Measurements from ENCODE around the gene LDLRAP1. TPM values are rescaled to one million over a fixed set of nuclear protein-coding genes. Genes with fewer than 3 reads are reported as not detected.

The LDLRAP1 gene
- total RNA-seq, 4 donors from 2014 or later: 7.3 to 18.1 (median 9.2) TPM

DNA sequence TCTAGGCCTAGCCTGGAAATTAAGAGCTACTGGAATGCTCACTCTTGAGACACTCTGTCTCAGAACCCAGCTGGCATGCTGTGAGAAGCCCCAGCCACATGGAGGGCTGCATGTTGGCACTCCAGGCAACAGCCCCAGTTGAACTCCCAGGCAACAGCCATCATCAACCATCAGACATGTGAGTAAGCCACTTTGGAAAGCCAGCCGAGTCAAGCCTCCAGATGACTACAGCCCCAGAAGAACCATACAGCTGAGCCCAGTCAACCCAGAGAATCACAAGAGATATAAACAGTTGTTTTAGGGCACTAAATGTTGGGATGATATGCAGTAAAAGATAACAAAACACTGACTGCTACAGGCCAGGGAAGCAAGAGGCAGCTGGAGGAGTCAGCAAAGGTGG is 55.5 kb downstream of the LDLRAP1 start:
- TF ChIP-seq, protein P1, sequence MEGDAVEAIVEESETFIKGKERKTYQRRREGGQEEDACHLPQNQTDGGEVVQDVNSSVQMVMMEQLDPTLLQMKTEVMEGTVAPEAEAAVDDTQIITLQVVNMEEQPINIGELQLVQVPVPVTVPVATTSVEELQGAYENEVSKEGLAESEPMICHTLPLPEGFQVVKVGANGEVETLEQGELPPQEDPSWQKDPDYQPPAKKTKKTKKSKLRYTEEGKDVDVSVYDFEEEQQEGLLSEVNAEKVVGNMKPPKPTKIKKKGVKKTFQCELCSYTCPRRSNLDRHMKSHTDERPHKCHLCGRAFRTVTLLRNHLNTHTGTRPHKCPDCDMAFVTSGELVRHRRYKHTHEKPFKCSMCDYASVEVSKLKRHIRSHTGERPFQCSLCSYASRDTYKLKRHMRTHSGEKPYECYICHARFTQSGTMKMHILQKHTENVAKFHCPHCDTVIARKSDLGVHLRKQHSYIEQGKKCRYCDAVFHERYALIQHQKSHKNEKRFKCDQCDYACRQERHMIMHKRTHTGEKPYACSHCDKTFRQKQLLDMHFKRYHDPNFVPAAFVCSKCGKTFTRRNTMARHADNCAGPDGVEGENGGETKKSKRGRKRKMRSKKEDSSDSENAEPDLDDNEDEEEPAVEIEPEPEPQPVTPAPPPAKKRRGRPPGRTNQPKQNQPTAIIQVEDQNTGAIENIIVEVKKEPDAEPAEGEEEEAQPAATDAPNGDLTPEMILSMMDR (IDR thresholded peaks at IDR 0.05; ENCODE audit: low read depth): no peak

DNA sequence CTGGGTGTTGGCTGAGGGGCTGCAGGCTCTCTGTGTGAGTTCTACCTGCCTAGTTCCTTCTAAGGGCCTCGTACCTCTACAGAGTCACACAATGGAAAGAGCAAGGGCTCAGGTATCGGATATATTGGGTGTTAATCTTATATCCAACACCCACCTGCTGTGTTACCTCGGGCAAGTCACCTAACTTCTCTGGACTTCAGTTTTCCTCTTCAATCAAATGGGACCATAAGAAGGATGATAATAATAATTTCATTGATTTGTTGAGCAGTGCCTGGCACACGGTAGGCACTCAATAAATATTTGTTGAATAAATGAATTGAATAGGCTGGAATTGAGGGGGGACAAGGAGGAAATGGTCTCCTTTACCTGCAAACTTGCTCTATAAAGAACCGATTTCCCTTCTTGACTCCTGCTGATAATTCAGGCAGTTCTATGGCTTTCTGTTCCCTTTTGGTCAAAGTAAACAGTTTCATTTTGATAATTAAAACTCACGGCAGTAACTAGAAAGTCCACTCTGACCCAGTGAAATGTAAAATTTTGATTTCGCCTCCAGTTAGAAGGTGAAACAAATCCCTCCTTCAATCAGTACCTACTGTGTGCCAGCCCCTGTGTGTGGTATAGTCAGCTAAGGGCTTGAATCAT is 56.7 kb downstream of the LDLRAP1 start:
- TF ChIP-seq, protein P1 (IDR thresholded peaks at IDR 0.05; ENCODE audit: low read depth): no peak

- TF ChIP-seq, protein P1 (IDR thresholded peaks at IDR 0.05; ENCODE audit: low read depth): no peak
These were observed 63.7 kb downstream of the LDLRAP1 start for GRCh38 chr1:25607123-25607522.

- TF ChIP-seq, protein P1 (IDR thresholded peaks at IDR 0.05; ENCODE audit: low read depth): no peak
These were observed 65.2 kb downstream of the LDLRAP1 start for GRCh38 chr1:25608488-25609178.

GRCh38 chr1:25609921-25610320 is 66.5 kb downstream of the LDLRAP1 start:
- TF ChIP-seq, protein P1 (IDR thresholded peaks at IDR 0.05; ENCODE audit: low read depth): no peak

GRCh38 chr1:25610822-25611630 is 67.6 kb downstream of the LDLRAP1 start:
- TF ChIP-seq, protein P1 (IDR thresholded peaks at IDR 0.05; ENCODE audit: low read depth): no peak

DNA sequence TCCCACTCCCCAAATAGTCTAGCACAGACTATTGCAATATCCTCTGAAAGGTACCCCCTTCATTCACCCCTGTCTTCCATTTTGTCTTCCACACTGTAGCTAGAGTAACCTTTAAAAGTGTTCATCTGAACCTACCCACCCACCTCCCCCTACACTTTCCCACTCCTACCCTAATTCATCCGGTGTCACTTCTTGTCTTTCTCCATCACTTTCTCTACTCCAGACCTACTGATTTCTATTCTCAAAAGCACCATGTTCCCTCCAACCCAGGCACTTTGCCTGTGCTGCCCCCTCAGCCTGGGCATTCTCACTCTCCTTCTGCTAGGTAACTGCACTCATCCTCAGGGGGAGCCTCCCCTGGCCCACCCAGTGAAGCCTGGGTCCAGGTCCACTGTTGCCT is 68.4 kb downstream of the LDLRAP1 start:
- TF ChIP-seq, protein P1 (IDR thresholded peaks at IDR 0.05; ENCODE audit: low read depth): no peak

Measured in subcutaneous adipose tissue (tissue), 4 donors.